DND-41 (cell line): ENCODE results near the gene DEF6.

Experiments
- CTCF ChIP-seq: IDR thresholded peaks from 2 replicates; pipeline ENCODE4 v1.5.1; 2012; ENCODE audit warnings: borderline replicate concordance, low read length, moderate library complexity, mild to moderate bottlenecking; ENCODE audit not compliant: poor library complexity, severe bottlenecking; ENCODE audit errors: extremely low read depth
- EZH2 ChIP-seq: IDR thresholded peaks from 3 replicates; pipeline ENCODE4 v1.6.1; 2012; ENCODE audit warnings: borderline replicate concordance, low read depth, mild to moderate bottlenecking, moderate library complexity, low read length, inconsistent platforms; ENCODE audit not compliant: severe bottlenecking

- no peak for TF ChIP-seq CTCF
- no peak for TF ChIP-seq EZH2
These were observed 23.6 kb upstream of the DEF6 start for GRCh38 chr6:35273822-35274559.
